Ovary (tissue), 3 donors: ENCODE measurements around the gene KIT.

Experiments
- EP300 ChIP-seq: sonication (generic); formaldehyde crosslinking; IDR thresholded peaks from one replicate; pipeline ENCODE4 v1.6.1; 2017; ENCODE audit warnings: antibody characterized with exemption
- POLR2A ChIP-seq: fragments of 450-650 bp; IDR thresholded peaks from one replicate; pipeline ENCODE4 v1.6.1; 2017; ENCODE audit warnings: antibody characterized with exemption, mild to moderate bottlenecking, moderate library complexity
- TF ChIP-seq, protein P1 (sequence below), 3 donors: fragments of 450-650 bp in 2 of 3; fragments of 200-600 bp in 1 of 3; IDR thresholded peaks; one replicate each; pipeline versions ENCODE4 v1.5.1 to v1.8.0; 2016 to 2022; ENCODE audit warnings: antibody characterized with exemption in 3 of 3, mild to moderate bottlenecking in 1 of 3
- donor health status: DM: no; HTN: no; CAD: no.

GRCh38 chr4:54643172-54643571 is 14.6 kb upstream of the KIT start:
- TF ChIP-seq, protein P1, sequence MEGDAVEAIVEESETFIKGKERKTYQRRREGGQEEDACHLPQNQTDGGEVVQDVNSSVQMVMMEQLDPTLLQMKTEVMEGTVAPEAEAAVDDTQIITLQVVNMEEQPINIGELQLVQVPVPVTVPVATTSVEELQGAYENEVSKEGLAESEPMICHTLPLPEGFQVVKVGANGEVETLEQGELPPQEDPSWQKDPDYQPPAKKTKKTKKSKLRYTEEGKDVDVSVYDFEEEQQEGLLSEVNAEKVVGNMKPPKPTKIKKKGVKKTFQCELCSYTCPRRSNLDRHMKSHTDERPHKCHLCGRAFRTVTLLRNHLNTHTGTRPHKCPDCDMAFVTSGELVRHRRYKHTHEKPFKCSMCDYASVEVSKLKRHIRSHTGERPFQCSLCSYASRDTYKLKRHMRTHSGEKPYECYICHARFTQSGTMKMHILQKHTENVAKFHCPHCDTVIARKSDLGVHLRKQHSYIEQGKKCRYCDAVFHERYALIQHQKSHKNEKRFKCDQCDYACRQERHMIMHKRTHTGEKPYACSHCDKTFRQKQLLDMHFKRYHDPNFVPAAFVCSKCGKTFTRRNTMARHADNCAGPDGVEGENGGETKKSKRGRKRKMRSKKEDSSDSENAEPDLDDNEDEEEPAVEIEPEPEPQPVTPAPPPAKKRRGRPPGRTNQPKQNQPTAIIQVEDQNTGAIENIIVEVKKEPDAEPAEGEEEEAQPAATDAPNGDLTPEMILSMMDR (IDR thresholded peaks at IDR 0.05), result no peak
- no peak for TF ChIP-seq POLR2A
- TF ChIP-seq EP300, result no peak
